GM19372 (cell line): ENCODE data around the gene TMBIM6.
"Not testable (repeated sequence)": the region's sequence is repeated elsewhere in the genome, so short reads cannot be mapped to it uniquely, and the experiment has no call there.

Source experiments
- ATAC-seq: cut with Tn5 transposase; IDR thresholded peaks from one replicate; pipeline ENCODE4 v1.9.1; 2021; ENCODE audit warnings: mild to moderate bottlenecking, low read depth, moderate library complexity; ENCODE audit not compliant: unreplicated experiment

TMBIM6 gene

DNA sequence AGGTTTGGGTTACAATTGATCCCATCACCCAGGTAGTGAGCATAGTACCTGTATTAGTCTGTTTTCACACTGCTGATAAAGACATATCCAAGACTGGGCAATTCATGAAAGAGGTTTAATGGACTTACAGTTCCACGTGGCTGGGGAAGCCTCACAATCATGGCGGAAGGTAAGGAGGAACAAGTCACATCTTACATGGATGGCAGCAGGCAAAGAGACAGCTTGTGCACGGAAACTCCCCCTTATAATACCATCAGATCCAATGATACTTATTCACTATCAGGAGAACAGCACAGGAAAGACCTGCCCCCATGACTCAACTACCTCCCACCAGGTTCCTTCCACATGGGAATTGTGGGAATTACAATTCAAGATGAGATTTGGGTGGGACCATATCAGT, 20.0 kb upstream of the TMBIM6 start:
- ATAC-seq, result not testable (repeated sequence)

DNA sequence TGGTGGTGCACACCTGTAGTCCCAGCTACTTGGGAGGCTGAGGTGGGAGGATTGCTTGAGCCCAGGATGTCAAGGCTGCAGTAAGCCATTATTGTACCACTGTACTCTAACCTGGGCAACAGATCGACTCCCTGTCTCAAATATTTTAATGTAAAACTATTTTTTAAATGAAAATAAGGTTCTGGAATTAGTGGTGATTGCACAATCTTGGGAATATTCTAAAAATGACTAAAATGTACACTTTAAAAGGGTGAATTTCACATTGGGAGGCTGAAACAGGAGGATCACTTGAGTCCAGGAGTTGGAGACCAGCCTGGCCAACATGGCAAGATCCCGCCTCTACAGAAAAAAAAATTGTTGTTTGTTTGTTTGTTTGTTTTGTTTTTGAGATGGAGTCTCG, 12.9 kb upstream of the TMBIM6 start:
- no peak for ATAC-seq

DNA sequence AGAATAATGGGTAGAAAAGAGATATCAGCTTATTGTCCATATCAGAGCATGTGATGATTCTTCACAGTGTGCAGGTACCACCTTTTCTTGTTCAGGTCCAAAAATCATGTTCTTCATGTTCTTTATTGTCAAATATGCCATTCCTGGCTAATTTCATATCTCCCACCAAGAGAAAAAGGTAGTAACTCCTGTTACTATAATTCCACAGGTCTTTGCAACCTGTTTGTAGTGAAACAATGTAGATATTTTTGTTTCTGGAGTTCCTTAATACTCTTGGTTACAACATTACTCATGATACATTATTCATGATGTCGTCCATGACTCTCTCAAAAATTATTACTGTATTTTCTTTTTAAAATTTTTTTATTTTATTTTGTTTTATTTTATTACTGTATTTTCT, 11.3 kb upstream of the TMBIM6 start:
- no peak for ATAC-seq

DNA sequence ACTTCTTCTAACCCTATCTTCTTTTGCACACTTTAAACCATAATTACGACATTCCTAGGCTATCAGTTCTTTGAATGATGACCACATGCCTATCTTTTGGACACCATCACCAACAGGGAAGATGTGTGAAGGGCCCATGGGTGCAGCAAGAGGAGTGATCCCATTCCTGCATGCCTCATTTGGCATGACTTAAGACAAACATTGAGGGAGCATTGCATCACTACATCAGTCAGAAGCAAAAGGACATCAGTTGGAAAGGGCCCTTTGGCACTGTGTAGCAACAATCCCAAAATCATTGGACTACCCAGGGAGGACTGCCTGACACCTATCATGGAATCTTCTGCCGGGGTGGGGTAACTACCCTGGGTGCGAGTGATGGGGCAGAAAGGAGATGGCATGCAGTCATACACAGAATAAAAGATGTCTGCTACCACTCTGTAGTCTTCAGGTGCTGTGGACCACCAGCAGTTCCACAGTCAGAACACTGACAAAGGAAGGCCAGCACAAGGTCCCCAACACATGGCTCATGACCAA, 10.7 kb upstream of the TMBIM6 start:
- no peak for ATAC-seq

DNA sequence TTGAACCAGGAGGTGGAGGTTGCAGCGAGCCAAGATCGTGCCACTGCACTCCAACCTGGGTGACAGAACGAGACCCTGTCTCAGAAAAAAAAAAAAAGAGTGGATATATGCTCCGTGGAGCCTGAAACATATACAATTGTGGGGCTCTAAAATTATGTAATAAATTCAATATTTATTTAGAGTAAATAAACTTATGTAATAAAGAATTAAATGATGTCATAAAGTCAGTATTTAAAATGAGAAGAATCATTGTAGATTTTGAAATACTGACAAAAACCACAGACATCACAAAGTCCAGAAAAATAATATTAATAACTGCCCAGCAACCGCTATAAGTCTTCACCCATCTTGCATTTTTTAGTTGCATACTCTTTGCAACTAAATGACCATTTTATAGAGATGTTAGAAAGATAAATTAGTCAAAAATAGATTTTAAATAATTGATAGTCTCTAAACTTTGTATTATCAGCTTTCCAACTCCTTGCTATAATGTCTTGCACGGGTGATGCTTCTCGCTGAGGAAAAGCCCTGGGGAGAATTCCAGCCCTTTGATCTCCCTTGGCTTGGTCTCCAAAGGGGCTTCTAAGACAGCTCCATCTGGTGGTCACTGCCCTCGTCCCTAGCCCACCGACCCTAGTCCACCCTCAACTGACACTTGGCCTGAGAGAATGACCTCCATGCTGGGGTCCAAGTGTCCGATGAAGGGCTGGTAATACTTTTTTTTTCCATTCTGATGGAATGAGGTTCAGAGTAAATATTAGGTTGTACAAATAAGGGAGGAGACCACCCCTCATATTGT, 7.9 kb upstream of the TMBIM6 start:
- no peak for ATAC-seq

DNA sequence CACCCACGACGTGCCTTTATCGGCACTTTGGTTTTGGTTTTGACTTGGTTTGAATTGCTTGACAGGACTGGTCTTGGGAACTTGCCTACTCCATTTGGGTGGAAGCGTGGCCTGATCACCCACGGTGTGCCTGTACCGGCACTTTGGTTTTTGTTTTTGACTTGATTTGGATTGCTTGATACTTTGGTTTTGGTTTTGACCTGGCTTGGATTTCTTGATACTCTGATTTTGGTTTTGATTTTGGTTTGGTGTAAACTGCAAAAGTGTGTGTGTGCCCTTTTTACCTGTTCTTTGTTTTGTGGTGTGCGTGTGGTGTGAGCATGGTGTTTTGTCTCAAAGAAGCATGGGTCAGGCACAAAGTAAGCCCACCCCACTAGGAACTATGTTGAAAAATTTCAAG, 6.5 kb upstream of the TMBIM6 start:
- ATAC-seq, result not testable (repeated sequence)

DNA sequence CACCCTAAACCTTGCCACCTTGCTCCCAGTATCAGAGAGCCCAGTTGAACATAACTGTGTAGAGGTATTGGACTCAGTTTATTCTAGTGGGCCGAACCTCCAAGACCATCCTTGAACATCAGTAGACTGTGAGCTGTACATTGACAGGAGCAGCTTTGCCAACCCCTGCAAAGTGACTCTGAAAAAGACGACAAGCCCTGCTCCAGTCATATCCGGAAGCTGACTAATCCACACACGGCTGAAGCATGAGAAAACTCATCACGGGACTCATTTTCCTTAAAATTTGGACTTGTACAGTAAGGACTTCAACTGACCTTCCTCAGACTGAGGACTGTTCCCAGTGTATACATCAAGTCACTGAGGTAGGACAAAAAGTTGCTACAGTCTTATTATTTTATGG, 2.6 kb upstream of the TMBIM6 start:
- not testable (repeated sequence) for ATAC-seq

DNA sequence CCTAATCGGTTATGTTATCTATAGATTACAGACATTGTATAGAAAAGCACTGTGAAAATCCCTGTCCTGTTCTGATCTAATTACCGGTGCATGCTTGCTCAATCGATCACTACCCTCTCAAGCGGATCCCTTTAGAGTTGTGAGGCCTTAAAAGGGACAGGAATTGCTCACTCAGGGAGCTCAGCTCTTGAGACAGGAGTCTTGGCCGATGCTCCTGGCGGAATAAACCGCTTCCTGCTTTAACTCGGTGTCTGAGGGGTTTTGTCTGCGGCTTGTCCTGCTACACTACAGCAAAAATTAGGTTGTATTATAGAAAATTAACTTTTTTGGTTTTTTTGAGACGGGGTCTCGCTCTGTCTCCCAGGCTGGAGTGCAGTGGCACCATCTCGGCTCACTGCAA, 1.1 kb upstream of the TMBIM6 start:
- not testable (repeated sequence) for ATAC-seq

DNA sequence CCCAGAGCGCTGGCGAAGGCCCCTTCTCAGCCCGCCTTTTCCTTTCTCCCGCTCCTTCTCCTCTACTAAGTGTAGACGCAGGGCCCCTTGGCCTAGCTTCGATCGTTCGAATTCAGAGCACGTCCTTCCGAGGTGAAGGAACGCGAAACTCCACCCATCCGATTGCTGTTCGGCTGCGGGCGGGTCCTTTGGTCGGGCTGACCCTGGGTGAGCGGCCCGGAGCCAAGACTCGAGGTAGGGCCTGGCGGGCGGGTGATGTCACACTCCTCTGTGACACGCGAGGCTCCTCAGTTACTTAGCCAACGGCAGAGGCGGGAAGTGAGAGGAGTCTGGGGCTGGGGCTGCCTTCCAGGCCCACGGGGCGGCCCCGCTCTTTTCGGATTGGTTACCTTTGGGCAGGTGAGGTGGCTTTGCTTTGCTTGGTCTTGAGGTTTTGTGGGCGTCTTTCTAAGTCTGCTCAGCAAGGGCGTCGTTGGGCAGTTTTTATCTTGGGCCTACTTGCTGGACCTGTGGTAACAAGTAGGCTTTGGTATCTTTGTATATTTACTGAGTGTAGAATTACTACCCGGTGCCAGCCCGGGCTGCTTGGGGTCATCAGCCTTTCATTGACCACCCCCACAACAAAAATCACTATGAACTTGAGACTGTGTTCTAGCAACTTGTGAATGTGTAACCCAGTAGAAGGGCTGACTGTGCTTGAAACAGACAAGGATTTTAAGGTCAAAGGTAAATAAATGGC, 694 bp downstream of the TMBIM6 start:
- peak; percentile 36 for ATAC-seq

DNA sequence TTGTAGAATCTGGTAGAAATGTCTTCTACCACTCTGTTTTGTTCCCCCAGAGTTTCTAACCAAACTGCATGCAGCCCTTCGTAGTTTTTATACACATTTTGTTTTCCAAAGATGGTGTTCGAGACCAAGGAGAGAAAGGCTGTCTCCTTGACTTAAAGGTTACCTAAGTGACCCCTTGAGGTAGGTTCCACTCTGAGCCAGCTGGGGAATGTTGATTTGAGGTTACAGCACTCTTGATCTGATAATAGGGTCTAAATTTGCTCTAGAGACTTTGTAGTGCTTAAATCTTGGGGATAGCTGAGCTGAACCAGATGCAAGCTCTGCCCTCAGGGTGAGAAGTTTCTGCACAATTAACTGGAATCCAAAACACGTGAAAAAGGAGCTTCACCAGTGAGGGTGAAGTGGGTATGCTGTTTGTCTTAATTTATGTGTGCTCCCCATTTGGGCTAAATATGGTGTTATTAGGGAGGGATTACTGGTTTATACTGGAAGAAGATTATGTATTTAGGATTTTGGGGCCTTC, 3.1 kb downstream of the TMBIM6 start:
- ATAC-seq, result no peak

DNA sequence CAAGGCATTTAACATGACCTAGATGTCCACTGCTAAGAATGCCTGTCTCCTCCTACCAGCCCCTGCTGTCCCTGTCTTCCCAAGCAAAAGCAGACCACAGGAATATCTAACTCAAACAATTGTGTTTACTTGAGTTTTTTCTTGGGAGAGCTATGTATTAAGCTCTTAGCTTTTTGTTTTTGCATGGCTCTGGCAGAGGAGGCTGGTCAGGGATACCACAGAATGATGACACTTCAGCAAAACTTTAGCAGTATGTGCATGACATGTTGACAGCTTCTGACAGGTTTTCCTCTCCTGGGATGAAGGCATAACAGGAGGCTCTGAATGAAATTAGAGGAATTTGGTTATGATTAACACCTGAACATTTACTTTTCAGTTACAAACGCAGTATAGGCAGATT, 6.9 kb downstream of the TMBIM6 start:
- ATAC-seq, result no peak

DNA sequence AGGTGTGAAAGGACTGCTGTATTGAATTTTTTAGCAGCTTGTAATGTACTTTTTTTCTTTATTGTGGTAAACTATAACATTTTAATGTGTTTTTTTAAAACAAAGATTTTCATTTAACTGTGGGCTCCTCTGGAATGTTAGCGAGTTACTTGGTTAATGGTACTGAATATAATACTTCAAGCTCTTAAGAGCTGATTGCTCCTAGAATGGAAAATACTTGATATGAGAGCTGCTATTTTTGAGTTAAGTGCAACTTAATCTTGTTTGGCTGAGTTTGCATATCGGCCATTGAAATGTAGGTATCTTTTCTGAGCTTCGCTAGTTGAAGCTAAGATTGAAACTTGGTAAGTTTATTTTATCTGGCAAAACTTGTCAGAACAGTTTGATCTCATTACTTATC, 7.4 kb downstream of the TMBIM6 start:
- ATAC-seq, result no peak

DNA sequence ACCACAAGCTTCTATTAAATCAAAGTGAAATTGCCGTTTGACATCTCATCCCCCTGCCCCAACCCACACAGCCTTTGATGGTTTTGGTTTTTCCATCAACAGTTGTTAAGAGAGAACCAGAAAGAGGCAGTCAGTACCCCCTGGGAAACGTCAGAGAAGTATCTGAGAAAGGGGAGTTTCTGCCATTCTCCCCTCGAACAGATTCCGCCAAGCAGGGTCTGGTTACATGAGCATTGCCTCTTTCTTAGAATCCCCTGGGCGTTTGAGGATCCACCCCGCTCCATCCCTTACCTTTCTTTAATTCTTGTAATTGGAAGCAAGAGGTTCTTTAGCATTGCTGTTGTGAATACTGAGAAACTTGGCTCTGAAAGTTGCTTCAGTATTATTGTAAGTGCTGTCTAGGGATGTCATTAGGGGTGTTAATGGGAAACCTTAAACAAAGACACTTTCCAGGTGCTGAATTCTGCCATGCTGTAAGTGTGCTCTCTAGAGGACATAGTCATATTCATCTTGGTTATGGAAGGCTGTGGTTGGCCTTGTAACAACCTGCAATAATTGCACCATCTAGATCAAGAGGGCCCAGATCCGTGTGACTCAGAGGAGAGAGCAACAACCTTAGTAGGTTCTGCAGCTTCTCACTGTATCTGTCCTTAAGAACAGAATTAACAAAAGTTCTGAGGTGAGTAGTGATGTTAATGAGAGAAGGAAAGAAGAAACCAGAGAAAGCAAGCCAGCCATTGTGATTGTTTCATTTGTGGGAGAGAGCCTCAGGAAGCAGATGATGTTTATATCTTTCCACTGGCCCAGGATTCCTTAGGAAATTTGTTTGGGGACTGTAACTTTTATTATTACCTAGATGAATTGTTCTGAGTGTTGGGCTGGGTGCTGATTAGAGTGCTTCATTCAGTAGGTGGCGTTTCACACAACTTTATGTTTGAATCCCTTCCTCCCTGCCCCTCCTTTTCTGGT, 9.0 kb downstream of the TMBIM6 start:
- no peak for ATAC-seq

DNA sequence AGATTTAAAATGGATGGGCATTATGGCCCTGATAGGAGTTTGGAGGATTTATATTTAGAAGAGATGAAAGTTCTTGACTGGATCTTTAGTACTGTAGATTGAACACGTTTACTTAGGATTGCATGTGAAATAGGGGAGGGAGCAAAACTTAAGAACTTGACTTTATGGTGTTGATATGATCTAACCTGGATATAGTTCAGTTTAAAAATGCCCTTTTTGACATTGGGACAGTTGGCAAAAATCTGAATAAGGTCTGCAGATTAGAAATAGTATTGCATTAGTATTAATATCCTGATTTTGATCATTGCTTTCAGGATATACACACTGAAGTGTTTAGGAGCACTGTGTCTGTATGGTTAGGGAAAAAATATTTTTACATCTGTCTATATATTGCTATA, 9.6 kb downstream of the TMBIM6 start:
- ATAC-seq, result no peak

DNA sequence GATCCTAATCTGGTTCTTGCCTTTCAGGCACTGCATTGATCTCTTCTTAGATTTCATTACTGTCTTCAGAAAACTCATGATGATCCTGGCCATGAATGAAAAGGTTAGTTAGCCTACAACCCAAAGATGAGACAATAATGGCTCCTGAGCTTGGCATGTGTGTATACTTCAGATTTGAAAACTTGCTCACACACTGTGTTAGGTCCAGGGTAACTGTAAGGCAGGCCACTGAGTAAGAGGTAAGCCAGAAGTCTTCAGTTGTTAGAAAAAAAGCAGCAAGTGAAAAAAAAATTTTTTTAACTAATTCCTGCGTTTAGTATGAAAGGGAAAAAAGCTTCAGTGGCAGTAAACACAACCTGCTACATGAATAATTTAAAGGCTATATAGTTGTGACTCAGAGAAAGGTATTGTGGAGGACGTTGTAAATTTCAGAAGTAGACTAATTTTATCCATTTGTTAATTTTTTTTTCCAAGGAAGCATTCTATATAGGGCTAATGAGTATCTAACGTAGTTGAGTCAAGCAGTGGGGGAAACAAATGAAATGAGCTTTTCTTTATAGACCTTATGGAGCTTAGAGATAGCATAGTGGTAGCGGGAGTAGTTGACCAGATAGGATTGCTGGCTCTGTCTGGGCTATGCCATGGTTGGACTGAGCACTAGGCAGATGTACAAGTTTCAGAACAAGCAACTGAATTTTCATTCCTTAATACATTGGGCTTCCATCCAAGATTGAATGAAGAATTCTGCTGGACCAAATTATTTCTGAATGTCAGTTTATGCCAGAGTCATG, 20.5 kb downstream of the TMBIM6 start:
- ATAC-seq, result no peak

DNA sequence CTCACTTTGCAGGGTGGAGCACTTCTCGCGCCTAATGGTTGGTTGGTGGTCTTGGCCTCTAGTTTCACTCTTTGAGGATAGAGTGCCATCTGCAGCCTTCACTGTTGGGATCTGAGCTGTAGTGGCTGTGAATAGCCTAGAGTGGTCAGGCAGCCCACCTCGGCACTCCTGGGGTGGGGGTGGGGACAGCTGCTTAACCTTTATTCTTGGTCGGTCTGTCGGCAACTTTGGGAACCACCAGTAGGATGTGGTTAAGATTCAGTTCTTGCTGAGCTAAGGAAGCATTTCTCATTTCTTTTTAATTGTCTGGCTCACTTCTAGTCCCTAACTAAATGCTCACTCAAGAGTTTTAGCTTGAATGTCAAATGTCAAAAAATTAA, 21.1 kb downstream of the TMBIM6 start:
- ATAC-seq, result no peak

DNA sequence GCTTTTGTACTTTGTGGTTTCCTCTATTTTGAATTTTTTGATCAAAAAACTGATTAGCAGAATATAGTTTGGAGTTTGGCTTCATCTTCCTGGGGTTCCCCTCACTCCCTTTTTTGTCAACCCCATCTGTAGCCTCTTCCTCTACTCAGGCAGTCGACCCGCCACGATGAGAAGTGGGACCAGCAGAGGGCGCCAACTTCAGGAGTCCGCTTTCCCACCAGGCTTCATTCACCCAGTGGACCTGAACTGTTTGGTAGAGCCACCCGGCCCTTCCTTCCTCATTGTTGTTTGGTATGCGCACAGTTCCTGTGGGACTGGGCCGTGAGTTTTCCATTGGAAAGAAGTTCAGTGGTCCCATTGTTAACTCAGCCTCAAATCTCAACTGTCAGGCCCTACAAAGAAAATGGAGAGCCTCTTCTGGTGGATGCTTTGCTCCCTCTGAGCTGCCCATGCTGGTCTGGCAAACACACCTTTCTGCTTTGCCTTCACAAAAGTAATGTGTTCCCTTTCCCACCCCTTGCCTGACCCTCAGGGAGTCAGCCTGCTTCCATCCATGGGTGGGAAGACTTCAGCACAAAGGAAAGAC, 21.7 kb downstream of the TMBIM6 start:
- ATAC-seq, result no peak

DNA sequence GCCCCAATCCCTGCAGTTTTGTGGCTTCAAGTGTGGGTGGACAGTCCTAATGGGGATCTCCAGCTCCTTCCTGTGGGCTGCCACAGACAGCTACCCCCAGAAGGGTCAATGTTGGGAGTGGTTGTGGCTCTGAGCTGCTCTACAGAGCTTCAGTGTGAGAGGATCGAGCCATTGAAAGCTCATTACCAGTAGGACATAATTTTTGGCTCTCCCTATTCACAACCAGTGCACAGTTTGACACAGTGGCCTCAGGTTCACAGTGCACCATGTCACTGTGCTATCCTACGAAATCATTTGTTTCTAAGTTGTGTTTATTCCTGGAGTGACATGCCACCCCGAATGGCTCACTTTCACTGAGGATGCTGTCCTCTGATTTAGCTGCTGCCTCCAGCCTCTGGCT, 22.8 kb downstream of the TMBIM6 start:
- ATAC-seq, result no peak

DNA sequence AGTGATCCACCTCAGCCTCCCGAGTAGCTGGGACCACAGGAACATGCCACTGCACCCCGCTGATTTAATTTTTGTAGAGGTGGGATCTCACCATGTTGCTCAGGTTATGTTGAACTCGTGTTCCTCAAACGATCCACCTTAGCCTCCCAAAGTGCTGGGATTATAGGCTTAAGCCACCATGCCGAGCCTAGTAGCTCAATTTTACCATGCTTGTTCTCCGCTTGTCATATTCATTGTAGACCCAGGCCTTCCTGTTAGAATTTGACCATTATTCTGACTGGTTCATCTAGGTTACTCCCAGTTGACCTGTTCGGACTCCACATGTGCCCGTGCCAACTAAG, 24.7 kb downstream of the TMBIM6 start:
- no peak for ATAC-seq
